Nephron (organoid): ENCODE results near the gene RLBP1.

Source experiments
- H3K27ac Mint-ChIP-seq, 3 experiments: 2 replicates each; pipeline ENCODE4 v1.8.0; 2020; ENCODE audit warnings: mixed read lengths in 3 of 3, mild to moderate bottlenecking in 2 of 3, moderate library complexity in 1 of 3
- H3K27me3 Mint-ChIP-seq: 2 replicates; pipeline ENCODE4 v1.8.0; 2021; ENCODE audit warnings: low read depth, mild to moderate bottlenecking, moderate library complexity, mixed read lengths
- H3K36me3 Mint-ChIP-seq: 2 replicates; pipeline ENCODE4 v1.8.0; 2020; ENCODE audit warnings: low read depth, mixed read lengths
- H3K4me1 Mint-ChIP-seq: 2 replicates; pipeline ENCODE4 v1.8.0; 2020; ENCODE audit warnings: mixed read lengths
- H3K4me3 Mint-ChIP-seq, 3 experiments: 2 replicates each; pipeline ENCODE4 v1.8.0; 2020; ENCODE audit warnings: mild to moderate bottlenecking in 3 of 3, mixed read lengths in 3 of 3, moderate library complexity in 2 of 3
- H3K9me3 Mint-ChIP-seq: 2 replicates; pipeline ENCODE4 v1.8.0; 2020; ENCODE audit warnings: mixed read lengths
- TF ChIP-seq, protein P1 (sequence below), 3 experiments: fragments of 200-600 bp; sonication (generic); IDR thresholded peaks; one replicate each; pipeline ENCODE4 v1.5.0; 2021; ENCODE audit warnings: antibody characterized with exemption in 3 of 3; ENCODE audit not compliant: unreplicated experiment in 3 of 3

RLBP1 gene

DNA sequence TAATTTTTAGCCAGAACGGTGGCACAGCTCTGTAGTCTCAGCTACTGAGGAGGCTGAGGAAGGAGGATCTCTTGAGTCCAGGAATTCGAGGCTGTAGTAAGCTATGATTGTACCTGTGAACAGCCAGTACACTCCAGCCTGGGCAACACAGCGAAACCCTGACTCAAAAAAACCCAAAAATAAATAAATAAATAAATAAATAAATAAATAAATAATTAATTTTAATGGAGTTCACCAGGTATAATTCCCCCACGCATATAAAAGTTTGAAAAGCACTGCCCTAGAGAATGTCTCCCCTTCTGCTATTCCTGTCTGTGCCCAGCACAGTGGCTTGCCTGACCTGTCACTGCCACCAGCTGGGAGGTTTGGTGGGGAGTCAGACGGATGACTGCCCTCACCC is 4.2 kb upstream of the RLBP1 start:
- no peaks in the 10 kb centered on the region for H3K9me3 Mint-ChIP-seq
- no peaks in the 10 kb centered on the region for H3K36me3 Mint-ChIP-seq
- no peak overlapping the region for H3K27ac Mint-ChIP-seq
- H3K27me3 Mint-ChIP-seq = no peaks in the 10 kb centered on the region
- H3K4me1 Mint-ChIP-seq = no peaks in the 10 kb centered on the region
- TF ChIP-seq, protein P1, sequence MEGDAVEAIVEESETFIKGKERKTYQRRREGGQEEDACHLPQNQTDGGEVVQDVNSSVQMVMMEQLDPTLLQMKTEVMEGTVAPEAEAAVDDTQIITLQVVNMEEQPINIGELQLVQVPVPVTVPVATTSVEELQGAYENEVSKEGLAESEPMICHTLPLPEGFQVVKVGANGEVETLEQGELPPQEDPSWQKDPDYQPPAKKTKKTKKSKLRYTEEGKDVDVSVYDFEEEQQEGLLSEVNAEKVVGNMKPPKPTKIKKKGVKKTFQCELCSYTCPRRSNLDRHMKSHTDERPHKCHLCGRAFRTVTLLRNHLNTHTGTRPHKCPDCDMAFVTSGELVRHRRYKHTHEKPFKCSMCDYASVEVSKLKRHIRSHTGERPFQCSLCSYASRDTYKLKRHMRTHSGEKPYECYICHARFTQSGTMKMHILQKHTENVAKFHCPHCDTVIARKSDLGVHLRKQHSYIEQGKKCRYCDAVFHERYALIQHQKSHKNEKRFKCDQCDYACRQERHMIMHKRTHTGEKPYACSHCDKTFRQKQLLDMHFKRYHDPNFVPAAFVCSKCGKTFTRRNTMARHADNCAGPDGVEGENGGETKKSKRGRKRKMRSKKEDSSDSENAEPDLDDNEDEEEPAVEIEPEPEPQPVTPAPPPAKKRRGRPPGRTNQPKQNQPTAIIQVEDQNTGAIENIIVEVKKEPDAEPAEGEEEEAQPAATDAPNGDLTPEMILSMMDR (IDR thresholded peaks at IDR 0.05; ENCODE audit: unreplicated experiment in 3 of 3) = no peak
- H3K4me3 Mint-ChIP-seq = no peak overlapping the region

DNA sequence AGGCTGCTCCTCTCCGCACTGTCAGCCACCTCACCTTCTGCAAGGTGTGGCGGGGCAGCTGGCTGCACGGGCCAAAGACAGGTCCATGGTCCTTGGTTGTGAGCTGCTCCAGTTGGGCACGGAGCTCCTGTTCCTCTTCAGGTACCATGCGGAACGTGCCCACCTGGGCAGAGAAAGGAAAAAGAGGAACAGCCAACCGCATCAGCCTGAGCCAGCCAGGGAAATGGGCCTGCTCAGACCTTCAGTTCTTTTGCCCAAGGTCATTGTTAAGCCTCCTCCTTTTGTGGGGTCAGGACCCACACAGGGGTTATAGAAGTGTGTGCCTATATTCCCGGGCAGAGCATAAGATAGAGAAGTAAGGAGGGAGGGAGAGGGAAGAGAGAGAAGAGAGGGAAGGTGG is 2.8 kb downstream of the RLBP1 start:
- peaks cover 2% of the 10 kb centered on the region for H3K4me1 Mint-ChIP-seq
- TF ChIP-seq, protein P1 (IDR thresholded peaks at IDR 0.05; ENCODE audit: unreplicated experiment in 3 of 3) = no peak
- no peak overlapping the region for H3K4me3 Mint-ChIP-seq
- H3K27ac Mint-ChIP-seq = no peak overlapping the region
- peaks cover 8% of the 10 kb centered on the region for H3K27me3 Mint-ChIP-seq
- no peaks in the 10 kb centered on the region for H3K36me3 Mint-ChIP-seq
- H3K9me3 Mint-ChIP-seq = no peaks in the 10 kb centered on the region

DNA sequence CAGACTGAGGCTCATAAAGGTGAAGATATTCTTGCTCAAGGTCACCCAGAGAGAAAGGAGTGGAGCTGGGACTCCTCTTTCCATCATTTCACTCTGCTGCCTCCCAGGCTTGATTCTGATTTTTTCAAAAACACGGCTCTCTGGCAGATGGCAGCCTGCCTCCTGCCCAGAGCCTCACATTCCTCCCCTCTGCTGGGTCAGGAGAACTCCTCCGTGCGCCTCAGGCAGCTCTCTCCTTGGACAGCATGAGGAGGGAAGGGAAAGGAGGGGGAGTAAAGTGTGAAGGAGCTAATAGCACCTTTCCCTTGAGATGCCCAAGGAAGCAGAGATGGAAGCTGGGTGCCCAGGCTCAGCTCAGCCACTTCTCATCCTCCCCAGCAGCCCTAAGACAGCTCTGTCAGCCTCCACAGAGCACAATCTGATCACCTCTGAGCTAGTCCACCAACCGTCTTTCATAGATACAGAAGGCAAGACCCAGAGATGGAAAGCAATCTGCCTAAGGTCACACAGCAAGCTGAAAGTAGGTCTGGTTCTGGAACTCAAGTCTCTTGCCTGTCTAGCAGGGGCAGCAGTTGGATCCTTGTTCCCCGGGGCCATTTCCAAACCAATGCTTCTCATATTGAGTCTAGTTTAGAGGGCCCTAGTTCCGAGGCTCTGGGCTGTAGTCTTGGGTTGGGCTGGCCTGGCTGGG is 3.5 kb downstream of the RLBP1 start:
- TF ChIP-seq, protein P1 (IDR thresholded peaks at IDR 0.05; ENCODE audit: unreplicated experiment in 3 of 3) = no peak
- H3K27me3 Mint-ChIP-seq = peaks cover 8% of the 10 kb centered on the region
- H3K27ac Mint-ChIP-seq = no peak overlapping the region
- H3K36me3 Mint-ChIP-seq = no peaks in the 10 kb centered on the region
- H3K4me1 Mint-ChIP-seq = peaks cover 6% of the 10 kb centered on the region
- no peak overlapping the region for H3K4me3 Mint-ChIP-seq
- no peaks in the 10 kb centered on the region for H3K9me3 Mint-ChIP-seq

DNA sequence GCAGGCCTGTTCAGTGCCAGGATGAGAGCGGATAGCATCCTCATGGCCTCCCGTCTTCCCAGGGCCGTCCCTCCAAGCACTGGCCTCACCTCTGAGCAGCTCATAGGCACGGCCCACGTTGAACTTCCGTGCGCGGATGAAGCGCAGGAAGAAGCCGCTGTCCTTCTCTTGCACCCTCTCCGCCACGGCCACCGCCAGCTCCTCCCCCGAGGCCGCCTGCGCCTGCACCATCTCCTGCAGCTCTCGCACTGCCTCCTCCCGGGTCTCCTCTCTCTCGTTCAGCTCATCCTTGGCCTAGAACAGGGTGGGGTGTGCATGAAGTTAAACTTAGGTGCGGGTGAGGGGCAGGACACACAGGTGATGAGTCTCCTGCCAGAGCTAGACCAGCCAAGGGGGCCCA is 4.3 kb downstream of the RLBP1 start:
- no peaks in the 10 kb centered on the region for H3K9me3 Mint-ChIP-seq
- peaks cover 8% of the 10 kb centered on the region for H3K27me3 Mint-ChIP-seq
- TF ChIP-seq, protein P1 (IDR thresholded peaks at IDR 0.05; ENCODE audit: unreplicated experiment in 3 of 3) = no peak
- no peak overlapping the region for H3K4me3 Mint-ChIP-seq
- H3K27ac Mint-ChIP-seq = no peak overlapping the region
- peaks cover 6% of the 10 kb centered on the region for H3K4me1 Mint-ChIP-seq
- no peaks in the 10 kb centered on the region for H3K36me3 Mint-ChIP-seq

DNA sequence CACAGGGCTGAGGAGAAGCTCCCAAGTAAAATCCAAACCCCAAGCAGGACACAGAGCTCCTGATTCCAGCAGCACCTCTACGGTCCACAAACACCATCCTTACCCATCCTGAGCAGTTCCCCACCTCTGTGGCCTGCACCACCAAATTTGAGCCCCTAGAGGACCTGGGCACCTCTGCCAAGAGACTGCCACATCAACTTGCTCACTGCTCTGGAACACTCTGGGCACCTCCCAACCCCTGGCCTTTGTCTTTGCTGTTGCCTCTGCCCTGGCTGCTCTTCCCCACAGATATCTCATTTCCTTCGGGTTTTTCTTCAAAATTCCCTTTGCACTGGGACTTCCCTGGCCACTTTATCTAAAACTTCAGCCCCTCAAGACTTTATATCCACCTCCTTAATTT is 5.8 kb downstream of the RLBP1 start:
- peaks cover 6% of the 10 kb centered on the region for H3K4me1 Mint-ChIP-seq
- H3K27me3 Mint-ChIP-seq = peaks cover 8% of the 10 kb centered on the region
- TF ChIP-seq, protein P1 (IDR thresholded peaks at IDR 0.05; ENCODE audit: unreplicated experiment in 3 of 3) = no peak
- no peaks in the 10 kb centered on the region for H3K36me3 Mint-ChIP-seq
- H3K27ac Mint-ChIP-seq = no peak overlapping the region
- H3K9me3 Mint-ChIP-seq = no peaks in the 10 kb centered on the region
- H3K4me3 Mint-ChIP-seq = no peak overlapping the region

DNA sequence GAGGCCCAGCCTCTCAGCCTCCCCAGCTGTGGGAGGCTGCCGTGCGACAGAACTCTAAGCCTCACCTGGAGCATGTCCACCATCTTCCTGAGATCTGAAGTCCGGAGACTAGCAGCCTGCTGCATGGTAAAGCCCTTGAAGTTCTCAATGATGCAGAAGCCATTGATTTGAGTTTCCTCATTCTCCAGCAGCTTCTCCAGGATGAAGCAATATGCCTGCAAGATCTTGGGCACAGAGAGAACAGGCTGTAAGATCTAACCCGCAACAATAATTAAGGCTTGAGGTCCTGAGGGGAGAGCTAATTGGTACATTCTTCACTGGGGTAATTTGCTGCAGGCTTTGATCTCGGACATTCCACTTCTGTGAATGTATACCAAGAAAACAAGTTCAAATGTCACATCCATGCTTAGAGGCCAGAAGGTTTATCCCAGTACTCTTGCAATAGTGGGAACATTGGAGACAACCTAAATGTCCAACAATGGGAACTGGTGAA is 9.7 kb downstream of the RLBP1 start:
- no peaks in the 10 kb centered on the region for H3K36me3 Mint-ChIP-seq
- no peak overlapping the region for H3K27ac Mint-ChIP-seq
- peaks cover 8% of the 10 kb centered on the region for H3K27me3 Mint-ChIP-seq
- TF ChIP-seq, protein P1 (IDR thresholded peaks at IDR 0.05; ENCODE audit: unreplicated experiment in 3 of 3) = no peak
- peaks cover 11% of the 10 kb centered on the region for H3K4me1 Mint-ChIP-seq
- no peak overlapping the region for H3K4me3 Mint-ChIP-seq
- H3K9me3 Mint-ChIP-seq = no peaks in the 10 kb centered on the region
